ENCODE data around the gene ZNF625.

Gene ZNF625

GRCh38 chr19:12156223-12157058 is at the start of gene ZNF625:
Gene ZNF625, minus strand, starts transcription at chr19:12156734. Its CDS starts 176 bp downstream, at chr19:12156558.
- DNase-seq = peak; percentile 11

GRCh38 chr19:12205296-12205695 is 48.8 kb upstream of the ZNF625 start:
- no peak for DNase-seq

- DNase-seq = peak; percentile 44
Observed at GRCh38 chr19:12202250-12202649, 45.7 kb upstream of the ZNF625 start.

GRCh38 chr19:12199757-12200419 is 43.4 kb upstream of the ZNF625 start:
- no peak for DNase-seq

GRCh38 chr19:12198136-12198535 is 41.6 kb upstream of the ZNF625 start:
- no peak for DNase-seq

GRCh38 chr19:12194827-12195731 is 38.5 kb upstream of the ZNF625 start:
- DNase-seq = peak; percentile 83

- no peak for DNase-seq
Observed at GRCh38 chr19:12187625-12188024, 31.1 kb upstream of the ZNF625 start.

- no peak for DNase-seq
Observed at GRCh38 chr19:12180377-12180776, 23.8 kb upstream of the ZNF625 start.

- DNase-seq = no peak
Observed at GRCh38 chr19:12166626-12167025, 10.1 kb upstream of the ZNF625 start.

- no peak for DNase-seq
Observed at GRCh38 chr19:12163826-12164225, 7.3 kb upstream of the ZNF625 start.

- peak; percentile 93 for DNase-seq
Observed at GRCh38 chr19:12162882-12163806, 6.6 kb upstream of the ZNF625 start, which contains the start of gene ZNF136. Gene ZNF136, plus strand, starts transcription at chr19:12163096. Its CDS starts 108 bp downstream, at chr19:12163204.

GRCh38 chr19:12162513-12162881 is 6.0 kb upstream of the ZNF625 start:
- no peak for DNase-seq

- DNase-seq = no peak
Observed at GRCh38 chr19:12159773-12160414, 3.4 kb upstream of the ZNF625 start.

GRCh38 chr19:12155324-12155860 is 1.1 kb downstream of the ZNF625 start:
- DNase-seq = no peak

GRCh38 chr19:12145348-12145747 is 11.2 kb downstream of the ZNF625 start:
- DNase-seq = no peak

GRCh38 chr19:12141405-12141736 is 15.2 kb downstream of the ZNF625 start:
- no peak for DNase-seq

- DNase-seq = peak; percentile 79
Observed at GRCh38 chr19:12140545-12141404, 15.8 kb downstream of the ZNF625 start.

- DNase-seq = peak; percentile 87
Observed at GRCh38 chr19:12139885-12140544, 16.5 kb downstream of the ZNF625 start, which contains the start of gene ZNF20. Gene ZNF20, minus strand, starts transcription at chr19:12140350. Its CDS starts 168 bp downstream, at chr19:12140182.

GRCh38 chr19:12139269-12139668 is 17.3 kb downstream of the ZNF625 start:
- DNase-seq = no peak
